ENCODE measurements around the gene THRB. TPM values are rescaled to one million over a fixed set of nuclear protein-coding genes. Genes with fewer than 3 reads are reported as not detected.
"Not testable (repeated sequence)": the region's sequence is repeated elsewhere in the genome, so short reads cannot be mapped to it uniquely, and the experiment has no call there.

THRB gene
- total and polyA plus RNA-seq, 2 experiments from 2014 or later: 26.8 to 60.0 TPM

- H4K20me1 ChIP-seq (ENCODE audit: insufficient read depth, poor library complexity, severe bottlenecking): no peaks in the 10 kb centered on the region
- no peaks in the 10 kb centered on the region for H3K27me3 ChIP-seq
- 90% methylated on average over 3 of the region's 3 CpGs for WGBS (ENCODE audit: low lambda C conversion rate, missing lambda C conversion rate)
- H3K9me2 ChIP-seq (replicated peaks; ENCODE audit: insufficient read depth): no peaks in the 10 kb centered on the region
- no peaks in the 10 kb centered on the region for H3K9me3 ChIP-seq (ENCODE audit: low read depth)
- DNase-seq (ENCODE audit: low spot score): no peak
- H3K4me3 ChIP-seq: no peak overlapping the region
- H3K4me1 ChIP-seq (ENCODE audit: insufficient read depth): peaks cover 24% of the 10 kb centered on the region
- H3K36me3 ChIP-seq (replicated peaks; ENCODE audit: insufficient read depth, low read depth): no peaks in the 10 kb centered on the region
- H3K4me2 ChIP-seq: no peak overlapping the region
- H3K79me2 ChIP-seq: peaks cover 71% of the 10 kb centered on the region
- H3K27ac ChIP-seq: peak overlapping the region; percentile 38
- H2AFZ ChIP-seq: no peak overlapping the region
- no peak for TF ChIP-seq EZH2 (IDR thresholded peaks at IDR 0.05; ENCODE audit: borderline replicate concordance)
- no peak for TF ChIP-seq CTCF (IDR thresholded peaks at IDR 0.05; ENCODE audit: poor library complexity)
- no peak for TF ChIP-seq EZH2phosphoT487 (IDR thresholded peaks at IDR 0.05; ENCODE audit: low read depth, severe bottlenecking, unreplicated experiment)
These were observed 95.0 kb downstream of the THRB start for GRCh38 chr3:24399614-24400013.

GRCh38 chr3:24398712-24399111 lies 95.9 kb downstream of the THRB start:
- 94% methylated on average over 5 of the region's 5 CpGs for WGBS (ENCODE audit: low lambda C conversion rate, missing lambda C conversion rate)
- H3K27me3 ChIP-seq; H3K36me3 ChIP-seq (replicated peaks; ENCODE audit: insufficient read depth, low read depth); H3K9me2 ChIP-seq (replicated peaks; ENCODE audit: insufficient read depth); H2AFZ ChIP-seq; DNase-seq (ENCODE audit: low spot score); H3K4me3 ChIP-seq; H4K20me1 ChIP-seq (ENCODE audit: insufficient read depth, poor library complexity, severe bottlenecking); H3K9me3 ChIP-seq (ENCODE audit: low read depth); H3K27ac ChIP-seq; H3K4me2 ChIP-seq: not testable (repeated sequence)
- peaks cover 72% of the 10 kb centered on the region for H3K79me2 ChIP-seq
- H3K4me1 ChIP-seq (ENCODE audit: insufficient read depth): peaks cover 24% of the 10 kb centered on the region

GRCh38 chr3:24396338-24396737 lies 98.3 kb downstream of the THRB start:
- WGBS (ENCODE audit: low lambda C conversion rate, missing lambda C conversion rate): 46% methylated on average over 4 of the region's 4 CpGs
- Histone ChIP-seq H3K27ac (no peak overlapping the region), H3K79me2 (peaks cover 72% of the 10 kb centered on the region), H3K4me3 (no peak overlapping the region), H4K20me1 (ENCODE audit: insufficient read depth, poor library complexity, severe bottlenecking) (no peaks in the 10 kb centered on the region), H3K9me2 (replicated peaks; ENCODE audit: insufficient read depth) (no peaks in the 10 kb centered on the region), H3K4me1 (ENCODE audit: insufficient read depth) (peaks cover 15% of the 10 kb centered on the region), H3K36me3 (replicated peaks; ENCODE audit: insufficient read depth, low read depth) (no peaks in the 10 kb centered on the region), H3K27me3 (no peaks in the 10 kb centered on the region), H2AFZ (no peak overlapping the region), H3K9me3 (ENCODE audit: low read depth) (no peaks in the 10 kb centered on the region), H3K4me2 (no peak overlapping the region)
- no peak for DNase-seq (ENCODE audit: low spot score)
- TF ChIP-seq EZH2 (IDR thresholded peaks at IDR 0.05; ENCODE audit: borderline replicate concordance): no peak
- TF ChIP-seq EZH2phosphoT487 (IDR thresholded peaks at IDR 0.05; ENCODE audit: low read depth, severe bottlenecking, unreplicated experiment): no peak
- no peak for TF ChIP-seq CTCF (IDR thresholded peaks at IDR 0.05; ENCODE audit: poor library complexity)

- TF ChIP-seq EZH2phosphoT487 (IDR thresholded peaks at IDR 0.05; ENCODE audit: low read depth, severe bottlenecking, unreplicated experiment) (no peak), EZH2 (IDR thresholded peaks at IDR 0.05; ENCODE audit: borderline replicate concordance) (no peak), CTCF (IDR thresholded peaks at IDR 0.05; ENCODE audit: poor library complexity) (no peak)
These were observed 99.9 kb downstream of the THRB start for GRCh38 chr3:24394754-24395153.

More at GRCh38 chr3:24394754-24395153, 99.9 kb downstream of the THRB start:
- Histone ChIP-seq H4K20me1 (ENCODE audit: insufficient read depth, poor library complexity, severe bottlenecking) (no peaks in the 10 kb centered on the region), H3K4me2 (no peak overlapping the region), H3K36me3 (replicated peaks; ENCODE audit: insufficient read depth, low read depth) (no peaks in the 10 kb centered on the region), H3K4me1 (ENCODE audit: insufficient read depth) (peaks cover 10% of the 10 kb centered on the region), H2AFZ (no peak overlapping the region), H3K27me3 (no peaks in the 10 kb centered on the region), H3K27ac (no peak overlapping the region), H3K79me2 (peaks cover 70% of the 10 kb centered on the region), H3K9me2 (replicated peaks; ENCODE audit: insufficient read depth) (no peaks in the 10 kb centered on the region), H3K4me3 (no peak overlapping the region), H3K9me3 (ENCODE audit: low read depth) (no peaks in the 10 kb centered on the region)
- no peak for DNase-seq (ENCODE audit: low spot score)
- WGBS (ENCODE audit: low lambda C conversion rate, missing lambda C conversion rate): 83% methylated on average over 2 of the region's 2 CpGs
